Bronchus fibroblast of lung (primary cell): ENCODE data around the gene GDI1. TPM values are rescaled to one million over a fixed set of nuclear protein-coding genes. Genes with fewer than 3 reads are reported as not detected.

Experiments used
- total RNA-seq: library from RNA; depleted of rRNA; stranded (reverse); fragments of >200 nt; gene quantifications from 2 replicates; pipeline ENCODE4 v1.2.3, GENCODE V29; 2015

GDI1 gene
- 113 and 125 TPM in 2 replicates for total RNA-seq

DNA sequence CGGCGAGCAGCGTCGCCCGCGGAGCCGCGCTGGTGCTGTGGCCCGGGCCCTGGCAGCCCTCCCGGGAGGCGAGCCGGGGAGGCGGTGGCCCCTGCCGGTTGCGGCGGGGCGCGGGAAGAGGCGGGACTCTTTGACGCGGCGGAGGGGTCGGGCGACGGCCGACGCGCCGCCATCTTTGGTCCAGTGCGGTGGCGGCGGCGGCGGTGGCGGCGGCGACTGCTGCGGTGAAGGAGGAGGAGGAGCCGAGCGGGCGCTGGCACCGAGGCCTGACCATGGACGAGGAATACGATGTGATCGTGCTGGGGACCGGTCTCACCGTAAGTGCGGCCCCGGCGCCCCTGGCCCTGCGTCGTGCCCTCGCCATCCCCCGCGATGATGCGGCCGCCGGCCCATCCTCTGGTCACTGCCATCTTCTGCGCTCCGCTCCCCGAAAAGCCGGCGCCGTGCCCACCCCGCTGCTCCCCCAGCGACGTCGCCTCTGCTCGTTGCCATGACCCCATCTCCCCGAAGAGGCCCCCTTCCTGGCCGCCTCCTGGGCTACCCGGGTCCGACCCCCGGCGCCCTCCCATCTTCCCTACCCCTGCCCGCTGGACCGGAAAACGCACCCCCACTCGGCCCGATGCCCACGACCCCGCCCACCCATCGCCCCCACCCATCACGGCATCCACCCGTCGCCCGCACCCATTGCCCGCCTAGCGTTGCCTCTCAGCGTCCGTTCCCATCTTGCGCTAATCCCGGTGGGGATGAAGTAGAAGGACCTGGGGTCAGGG lies at the start of gene GDI1:
Gene GDI1, plus strand, starts transcription at position 172 of the 770 bp plus-strand sequence. Its CDS starts 101 bp downstream, at position 273.

DNA sequence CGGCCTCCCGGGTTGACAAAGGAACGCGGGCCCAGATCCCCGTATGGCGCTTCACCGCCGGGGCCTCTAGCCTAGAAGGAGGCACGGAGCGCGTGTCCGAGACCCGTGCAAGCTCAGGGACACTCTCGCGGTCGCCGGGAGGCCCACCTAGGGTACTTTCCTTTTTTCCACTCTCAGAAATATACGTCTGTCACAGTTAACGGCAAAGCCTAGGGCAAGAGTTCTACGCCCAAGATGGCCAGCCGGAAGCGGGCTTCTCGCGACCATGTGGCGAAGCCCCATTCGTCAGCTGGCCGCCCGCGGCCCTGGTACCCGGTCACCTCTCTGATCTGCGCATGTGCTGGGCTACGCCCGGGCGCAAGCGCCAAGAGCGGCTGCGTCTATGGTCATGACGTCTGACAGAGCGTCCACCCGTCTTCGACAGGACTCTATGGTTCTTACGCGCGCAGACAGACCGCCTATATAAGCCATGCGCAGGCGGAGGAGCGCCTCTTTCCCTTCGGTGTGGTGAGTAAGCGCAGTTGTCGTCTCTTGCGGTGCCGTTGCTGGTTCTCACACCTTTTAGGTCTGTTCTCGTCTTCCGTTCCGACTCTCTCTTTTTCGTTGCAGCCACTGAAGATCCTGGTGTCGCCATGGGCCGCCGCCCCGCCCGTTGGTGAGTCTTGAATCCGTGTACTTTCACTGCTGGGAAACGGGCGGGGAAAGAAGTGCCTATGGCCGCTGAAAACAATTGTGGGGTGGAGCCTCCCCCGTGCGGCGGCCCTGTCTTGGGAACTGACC lies 38.9 kb upstream of the GDI1 start, which contains the start of gene RPL10:
Gene RPL10, plus strand, starts transcription at position 490 of the 780 bp plus-strand sequence. Its CDS starts 143 bp downstream, at position 633.

DNA sequence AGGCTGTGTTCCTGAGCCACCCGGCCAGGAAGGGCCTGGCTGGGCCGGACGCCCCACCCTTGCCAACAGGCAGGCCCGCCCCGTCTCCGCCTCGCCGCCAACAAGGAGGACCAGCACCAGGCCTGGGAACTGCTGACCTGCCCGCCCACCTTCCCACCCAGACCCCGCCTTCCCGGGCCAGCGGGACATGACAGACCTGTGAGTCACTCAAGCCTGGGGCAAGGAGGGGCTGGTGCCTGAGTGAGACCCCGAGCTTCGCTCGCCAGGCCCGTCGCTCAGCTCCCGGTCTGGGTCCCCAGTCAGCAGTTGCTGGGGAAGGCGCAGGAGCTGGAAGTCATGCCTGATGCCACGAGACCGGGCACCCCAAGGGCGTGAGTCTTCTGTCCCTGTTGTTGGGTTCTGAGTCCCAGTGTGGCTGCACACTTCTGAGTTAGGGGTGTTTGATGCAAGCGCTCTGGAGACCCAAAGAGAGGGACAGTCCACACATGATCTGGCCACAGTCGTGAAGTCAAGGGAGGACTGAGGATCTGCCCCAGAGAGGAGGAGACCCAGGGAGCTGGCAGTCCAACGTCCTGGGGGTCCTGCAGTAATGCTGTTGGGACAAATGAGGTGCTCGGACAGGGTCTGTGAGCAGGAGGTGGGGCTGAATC lies 27.6 kb upstream of the GDI1 start, which contains the start of gene DNASE1L1:
Gene DNASE1L1, minus strand, starts transcription at position 33 of the 650 bp plus-strand sequence. CDS start 3,686 bp downstream, outside the sequence.

DNA sequence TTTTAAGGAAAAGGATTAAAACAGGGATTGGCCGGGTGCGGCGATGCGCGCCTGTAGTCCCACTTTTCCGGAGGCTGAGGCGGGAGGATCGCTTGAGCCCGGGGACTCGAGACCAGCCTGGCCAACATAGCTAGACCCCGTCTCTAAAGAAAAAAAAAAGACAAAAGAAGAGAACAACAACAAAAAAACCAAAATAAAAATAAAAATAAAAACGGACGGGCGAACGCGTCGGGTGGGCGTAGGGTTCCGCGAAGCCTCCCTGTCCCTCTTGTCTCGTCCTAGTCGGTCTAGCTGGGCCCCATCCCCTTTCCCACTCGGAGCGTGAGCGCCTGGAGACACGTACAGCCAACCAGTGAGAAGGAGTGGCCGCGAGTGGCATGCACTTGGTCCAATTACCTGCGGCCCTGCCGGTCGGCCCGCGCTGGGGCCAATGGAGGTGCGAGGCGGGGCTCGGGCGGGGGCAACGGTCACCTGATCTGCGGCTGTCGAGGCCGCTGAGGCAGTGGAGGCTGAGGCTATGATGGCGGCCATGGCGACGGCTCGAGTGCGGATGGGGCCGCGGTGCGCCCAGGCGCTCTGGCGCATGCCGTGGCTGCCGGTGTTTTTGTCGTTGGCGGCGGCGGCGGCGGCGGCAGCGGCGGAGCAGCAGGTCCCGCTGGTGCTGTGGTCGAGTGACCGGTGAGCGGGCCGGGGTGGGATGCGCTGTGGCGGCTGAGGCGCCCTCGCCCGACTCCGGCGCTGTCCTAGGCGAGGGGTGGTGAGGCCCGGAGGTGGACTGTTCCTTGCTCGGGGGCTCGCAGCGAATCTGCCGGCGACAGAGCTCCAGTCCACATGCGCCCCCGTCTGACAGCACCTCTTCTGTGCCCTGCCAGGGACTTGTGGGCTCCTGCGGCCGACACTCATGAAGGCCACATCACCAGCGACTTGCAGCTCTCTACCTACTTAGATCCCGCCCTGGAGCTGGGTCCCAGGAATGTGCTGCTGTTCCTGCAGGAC lies 8.5 kb upstream of the GDI1 start, which contains the start of gene ATP6AP1:
Gene ATP6AP1, plus strand, starts transcription at position 502 of the 996 bp plus-strand sequence. Its CDS starts 16 bp downstream, at position 518.

DNA sequence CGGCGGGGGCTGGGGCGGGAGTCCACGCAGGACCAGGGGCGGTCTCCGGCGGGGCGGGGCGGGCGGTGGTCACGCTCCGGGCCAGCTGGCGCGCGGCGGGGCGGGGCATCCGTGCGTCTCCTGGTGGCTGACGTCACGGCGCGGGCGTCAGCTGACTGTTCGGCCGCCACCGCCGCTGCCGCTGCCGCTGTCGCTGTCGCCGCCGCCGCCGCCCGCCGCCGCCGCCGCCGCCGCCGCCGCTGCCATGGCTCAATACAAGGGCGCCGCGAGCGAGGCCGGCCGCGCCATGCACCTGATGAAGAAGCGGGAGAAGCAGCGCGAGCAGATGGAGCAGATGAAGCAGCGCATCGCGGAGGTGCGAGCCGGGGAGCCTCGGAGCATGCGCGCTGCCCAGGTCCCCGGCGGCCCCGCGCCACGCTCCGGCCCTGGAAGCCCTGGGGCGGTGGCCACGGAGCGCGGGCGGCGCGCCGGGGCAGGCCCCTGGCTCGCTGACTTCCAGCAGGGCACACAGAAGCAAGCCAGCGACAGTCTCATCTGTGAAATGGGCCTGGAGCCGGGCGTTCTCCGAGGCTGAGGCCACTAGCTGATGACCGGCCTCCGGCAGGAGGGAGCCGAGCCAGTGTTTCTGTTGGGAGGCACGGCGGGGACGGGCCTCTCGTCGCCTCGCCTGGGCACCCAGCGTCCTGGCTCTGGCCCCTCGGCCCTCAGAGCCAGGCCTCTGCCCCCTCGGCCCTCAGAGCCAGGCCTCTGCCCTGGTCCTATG lies 7.2 kb downstream of the GDI1 start, which contains the start of gene FAM50A:
Gene FAM50A, plus strand, starts transcription at position 150 of the 763 bp plus-strand sequence. Its CDS starts 95 bp downstream, at position 245.

DNA sequence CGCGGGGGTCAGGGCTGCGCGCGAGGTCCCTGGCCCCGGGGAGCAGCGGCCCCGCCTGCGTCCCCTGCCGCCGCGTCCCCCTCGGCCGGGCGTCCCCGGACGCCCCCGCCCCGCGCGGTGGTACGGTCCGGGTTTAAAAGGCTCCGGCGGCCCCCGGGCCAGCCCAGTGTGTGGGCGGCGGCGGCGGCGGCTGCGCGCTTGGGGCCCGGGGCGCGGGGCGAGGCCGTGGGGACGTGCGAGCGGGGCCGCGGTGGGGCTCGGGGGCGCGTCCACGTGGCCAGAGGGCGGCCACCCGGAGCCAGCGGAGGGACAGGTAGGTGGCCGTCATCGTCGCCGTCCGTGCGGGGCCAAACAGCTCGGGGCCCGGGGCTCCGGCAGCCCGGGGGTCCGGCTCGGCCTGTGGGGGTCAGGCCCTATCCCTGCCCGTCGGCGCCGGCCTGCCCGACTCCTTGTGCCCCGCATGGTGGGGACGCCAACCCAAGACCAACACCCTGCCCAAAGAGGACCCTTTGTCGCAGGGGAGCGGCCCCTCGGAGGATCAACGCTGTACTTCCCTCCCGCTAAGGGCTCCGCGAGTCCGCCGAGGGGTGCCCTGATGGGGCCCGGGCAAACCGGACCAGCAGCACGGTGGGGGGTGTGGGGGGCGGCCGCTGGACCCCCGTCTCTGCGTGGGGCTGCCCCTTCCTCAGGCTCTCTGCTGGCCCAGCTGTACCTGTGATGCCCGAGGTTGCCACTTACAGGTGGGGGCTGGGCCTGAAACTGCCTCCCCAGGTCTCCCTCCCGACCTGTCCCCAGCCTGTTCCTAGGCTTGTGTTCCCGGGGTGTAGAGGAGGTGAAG lies 21.4 kb downstream of the GDI1 start, which contains the start of gene PLXNA3:
Gene PLXNA3, plus strand, starts transcription at position 166 of the 838 bp plus-strand sequence. CDS start 1,903 bp downstream, outside the sequence.

DNA sequence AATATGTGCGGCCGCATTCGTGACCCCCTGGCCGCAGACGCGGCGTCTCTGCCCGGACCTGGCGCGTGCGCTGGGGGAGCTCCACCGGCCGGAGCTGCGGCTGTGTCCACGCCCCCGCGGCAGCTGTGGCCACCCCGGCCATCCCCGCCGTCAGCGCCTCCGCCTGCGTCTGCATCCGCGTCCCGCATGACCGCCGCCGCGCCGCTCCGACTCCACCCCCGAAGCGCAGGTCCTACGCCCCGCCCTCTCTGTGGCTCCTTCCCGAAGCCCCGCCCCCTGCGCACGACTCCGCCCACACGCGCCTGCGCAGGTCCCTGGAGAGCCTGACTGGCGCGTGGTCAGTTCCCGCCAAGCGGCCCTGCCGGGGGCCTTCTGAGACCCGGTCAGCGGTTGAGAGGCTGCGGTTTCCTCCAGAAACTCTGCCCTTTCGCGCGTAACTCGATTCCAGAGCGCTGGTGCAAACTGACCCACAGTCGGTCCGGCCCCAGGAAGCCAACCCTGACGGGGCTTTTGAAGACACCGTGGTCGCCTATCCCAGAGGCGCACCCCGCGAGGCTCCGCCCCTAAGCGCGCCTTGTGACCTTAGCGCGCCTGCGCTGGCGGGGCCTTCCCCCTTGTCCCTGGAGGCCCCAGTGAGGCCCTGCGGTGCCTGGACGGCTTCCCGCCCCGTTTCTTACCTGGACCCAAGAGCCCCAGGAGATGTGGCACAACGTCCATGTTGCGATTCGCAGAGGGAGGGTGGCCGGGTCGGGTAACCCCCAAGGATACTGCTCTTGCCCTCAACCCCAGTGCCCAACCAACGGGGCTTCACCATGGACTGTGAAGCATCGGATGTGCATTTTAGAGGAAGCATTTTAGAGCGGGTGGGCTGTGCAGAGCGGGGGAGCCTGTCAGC lies 42.0 kb downstream of the GDI1 start, which contains the start of gene LAGE3:
Gene LAGE3, minus strand, starts transcription at position 554 of the 895 bp plus-strand sequence. Its CDS starts 366 bp downstream, at position 188.

DNA sequence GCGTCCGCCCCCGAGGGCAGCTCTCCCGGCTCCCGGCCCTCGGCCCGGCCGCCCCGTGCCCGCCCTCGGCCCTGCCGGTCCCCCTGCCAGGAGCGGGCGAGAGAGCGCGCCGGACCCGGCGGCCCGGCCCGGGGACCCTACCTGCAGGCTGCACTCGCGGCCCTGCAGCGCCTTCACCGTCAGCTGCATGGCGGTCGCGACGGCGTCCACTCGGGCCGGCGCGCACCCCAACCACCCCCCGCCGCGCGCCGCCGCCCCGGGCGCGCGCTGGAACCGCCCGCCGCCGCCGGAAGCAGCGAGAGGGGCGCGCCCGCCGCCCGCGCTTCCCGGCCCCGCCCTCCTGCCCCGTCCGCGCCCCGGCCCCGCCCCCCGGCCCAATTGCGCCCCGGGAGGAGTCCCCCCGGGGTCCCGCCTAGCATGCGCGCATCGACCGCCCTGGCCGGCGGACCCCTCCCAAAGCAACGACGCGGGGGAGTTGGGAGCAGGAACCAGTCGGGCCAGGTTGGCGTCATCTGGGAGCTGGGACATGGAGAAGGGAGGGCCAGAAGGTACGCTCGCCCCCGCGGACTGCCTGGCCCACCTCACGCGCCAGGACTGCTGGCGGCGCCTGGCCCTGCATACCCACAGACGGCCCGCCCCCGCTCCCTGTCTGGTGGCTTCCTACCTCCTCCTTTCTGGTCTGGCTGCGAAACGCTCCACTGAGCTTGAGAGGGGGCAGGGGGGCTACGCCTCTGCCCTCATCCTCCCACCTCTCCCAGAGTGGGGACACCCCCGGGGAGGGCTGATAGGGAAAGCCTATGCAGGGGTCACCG lies 49.6 kb downstream of the GDI1 start, which contains the start of gene UBL4A:
Gene UBL4A, minus strand, starts transcription at position 220 of the 812 bp plus-strand sequence. Its CDS starts 31 bp downstream, at position 189.

DNA sequence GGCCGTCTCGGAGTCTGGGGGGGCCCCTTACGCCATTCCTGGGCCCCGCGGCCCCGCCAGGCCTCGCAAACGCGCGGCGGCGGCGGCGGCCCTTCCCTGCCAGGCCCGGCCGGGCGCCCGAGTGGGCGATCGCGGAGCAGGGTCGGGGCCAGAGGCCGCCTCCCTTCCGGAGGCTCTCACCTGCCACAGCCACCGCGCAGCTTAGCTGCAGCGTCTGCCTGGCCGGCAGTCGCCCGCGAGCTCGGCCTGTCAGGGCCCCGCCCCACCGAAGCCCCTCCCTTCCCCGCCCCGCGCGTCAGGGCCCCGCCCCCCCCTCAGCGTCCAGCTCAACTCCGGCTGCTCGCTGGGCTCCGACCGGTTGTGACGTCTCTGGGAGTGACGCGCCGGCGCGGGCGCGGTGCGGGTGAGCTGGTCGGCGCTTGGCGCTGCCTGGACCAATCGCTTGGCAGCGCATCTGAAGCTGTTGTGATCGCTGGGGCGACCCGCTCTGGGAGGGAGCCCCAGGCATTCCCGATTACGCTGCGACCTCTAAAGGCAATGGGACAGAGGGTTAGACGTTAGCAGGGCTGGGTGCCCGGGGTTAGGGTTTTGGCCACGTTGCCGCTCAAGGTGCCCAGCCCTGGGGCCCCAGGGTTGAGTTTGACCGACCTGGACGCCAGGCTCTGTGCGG lies 53.6 kb downstream of the GDI1 start, which contains the start of gene SLC10A3:
Gene SLC10A3, minus strand, starts transcription at position 216 of the 670 bp plus-strand sequence. CDS start 1,689 bp downstream, outside the sequence.

Other genes with a start within 250 kb of the GDI1 start
- gene OPN1MW2, start 217.4 kb upstream of the GDI1 start, total RNA-seq, result not detected in 2 replicates
- not detected in 2 replicates for gene OPN1MW3, start 179.6 kb upstream of the GDI1 start, total RNA-seq
- not detected in 2 replicates for gene TEX28, start 142.0 kb upstream of the GDI1 start, total RNA-seq
- gene TKTL1, start 141.4 kb upstream of the GDI1 start, total RNA-seq, result not detected in 2 replicates
- gene FLNA, start 62.5 kb upstream of the GDI1 start, total RNA-seq, result 1,491 and 1,595 TPM in 2 replicates
- gene EMD, start 57.9 kb upstream of the GDI1 start, total RNA-seq, result 67.2 and 76.8 TPM in 2 replicates
- gene RPL10, start 38.8 kb upstream of the GDI1 start, total RNA-seq, result 6,084 and 6,687 TPM in 2 replicates
- gene DNASE1L1, start 27.9 kb upstream of the GDI1 start, total RNA-seq, result 36.7 and 41.4 TPM in 2 replicates
- 17.5 and 24.2 TPM in 2 replicates for gene TAFAZZIN, start 25.6 kb upstream of the GDI1 start, total RNA-seq
- 32.4 and 36.0 TPM in 2 replicates for gene ATP6AP1, start 8.5 kb upstream of the GDI1 start, total RNA-seq
- 52.6 and 60.2 TPM in 2 replicates for gene FAM50A, start 7.0 kb downstream of the GDI1 start, total RNA-seq
- 14.4 and 17.8 TPM in 2 replicates for gene PLXNA3, start 21.1 kb downstream of the GDI1 start, total RNA-seq
- 28.2 and 32.1 TPM in 2 replicates for gene LAGE3, start 42.1 kb downstream of the GDI1 start, total RNA-seq
- 48.5 and 59.5 TPM in 2 replicates for gene UBL4A, start 49.5 kb downstream of the GDI1 start, total RNA-seq
- gene SLC10A3, start 53.5 kb downstream of the GDI1 start, total RNA-seq, result 22.7 and 26.2 TPM in 2 replicates
- gene FAM3A, start 79.1 kb downstream of the GDI1 start, total RNA-seq, result 45.4 and 48.2 TPM in 2 replicates
- gene G6PD, start 109.7 kb downstream of the GDI1 start, total RNA-seq, result 95.3 and 101 TPM in 2 replicates
- gene IKBKG, start 110.5 kb downstream of the GDI1 start, total RNA-seq, result 19.5 and 20.8 TPM in 2 replicates
- not detected in 2 replicates for gene CTAG1A, start 148.0 kb downstream of the GDI1 start, total RNA-seq
- not detected in 2 replicates for gene CTAG1B, start 182.1 kb downstream of the GDI1 start, total RNA-seq
- 2.4 and 2.7 TPM in 2 replicates for gene CTAG2, start 216.4 kb downstream of the GDI1 start, total RNA-seq